GM18909 (cell line): ENCODE data around the gene CCL20.

ENCODE experiments used
- ATAC-seq: cut with Tn5 transposase; IDR thresholded peaks from one replicate; pipeline ENCODE4 v1.9.1; 2021; ENCODE audit warnings: mild to moderate bottlenecking; ENCODE audit not compliant: unreplicated experiment, poor library complexity

The CCL20 gene

DNA sequence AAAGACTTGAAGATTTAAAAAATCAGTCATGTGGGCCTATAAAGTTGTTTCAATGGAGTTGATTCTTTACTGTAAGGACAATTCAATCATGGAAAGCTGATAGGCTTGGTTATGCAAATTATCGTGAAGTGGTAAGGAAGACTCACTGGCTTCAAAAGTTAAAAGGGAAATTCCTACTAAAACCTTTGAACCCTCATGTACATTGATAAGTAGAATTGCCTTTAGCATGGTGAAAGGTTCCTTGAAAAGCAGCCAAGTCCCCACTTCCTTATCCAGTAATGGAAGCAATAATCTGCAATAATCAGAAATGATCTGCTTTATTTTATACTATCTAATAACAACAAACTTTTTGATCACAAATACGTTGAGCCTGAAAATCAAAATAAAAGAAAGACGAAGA, 14.4 kb upstream of the CCL20 start:
- no peak for ATAC-seq

DNA sequence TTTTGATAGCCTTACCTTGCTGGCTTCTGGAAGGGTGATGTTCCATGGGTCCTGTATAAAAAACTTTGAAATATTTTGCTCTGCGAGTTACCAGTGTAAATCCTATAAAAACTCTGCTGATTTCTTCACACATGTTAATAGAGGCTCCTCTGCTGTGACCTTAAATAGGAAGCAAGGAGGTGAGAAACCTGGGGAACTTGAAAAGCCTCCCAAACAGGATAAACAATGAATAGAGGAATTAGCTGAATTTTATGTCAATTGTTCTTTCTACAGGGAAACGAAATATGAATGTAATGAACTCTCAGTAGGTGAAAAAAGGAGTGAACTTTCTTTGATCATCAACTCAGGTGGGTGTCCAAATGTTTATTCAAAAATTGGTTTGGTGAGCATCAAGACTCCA, 10.8 kb upstream of the CCL20 start:
- no peak for ATAC-seq

DNA sequence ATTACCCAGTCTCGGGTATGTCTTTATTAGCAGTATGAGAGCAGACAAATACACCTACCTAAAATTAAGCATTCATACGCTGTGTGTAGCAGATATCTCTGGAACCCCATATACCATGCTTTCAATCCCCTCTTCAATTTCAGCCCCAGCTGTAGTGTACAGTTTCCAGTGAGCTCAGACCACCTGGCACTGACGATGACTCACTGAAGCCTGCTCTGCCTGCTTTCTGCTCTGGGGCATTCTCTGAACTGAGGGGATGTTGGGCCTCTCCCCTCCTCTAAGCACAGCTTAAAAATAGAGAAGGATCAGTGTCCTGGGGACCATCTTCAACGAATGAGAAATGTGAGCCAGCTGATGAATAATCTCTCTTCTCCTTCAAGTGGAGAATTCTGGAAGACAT, 8.7 kb upstream of the CCL20 start:
- no peak for ATAC-seq

DNA sequence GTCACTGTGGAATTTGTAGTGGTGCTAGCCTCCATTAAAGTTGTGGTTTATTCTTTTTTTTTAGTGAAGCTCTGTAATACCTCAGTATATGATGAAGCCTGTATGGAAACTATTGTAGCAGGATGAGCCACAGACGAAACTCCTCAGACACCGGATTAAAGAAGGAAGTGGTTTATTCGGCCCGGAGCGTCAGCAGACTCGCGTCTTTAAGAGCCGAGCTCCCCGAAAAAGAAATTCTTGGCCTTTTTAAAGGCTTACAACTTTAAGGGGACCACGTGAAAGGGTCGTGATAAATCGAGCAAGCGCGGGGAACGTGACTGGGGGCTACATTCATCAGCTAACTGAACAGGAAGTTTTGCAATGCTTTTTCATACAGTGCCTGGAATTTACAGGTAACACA, 8.1 kb upstream of the CCL20 start:
- peak; percentile 58 for ATAC-seq

DNA sequence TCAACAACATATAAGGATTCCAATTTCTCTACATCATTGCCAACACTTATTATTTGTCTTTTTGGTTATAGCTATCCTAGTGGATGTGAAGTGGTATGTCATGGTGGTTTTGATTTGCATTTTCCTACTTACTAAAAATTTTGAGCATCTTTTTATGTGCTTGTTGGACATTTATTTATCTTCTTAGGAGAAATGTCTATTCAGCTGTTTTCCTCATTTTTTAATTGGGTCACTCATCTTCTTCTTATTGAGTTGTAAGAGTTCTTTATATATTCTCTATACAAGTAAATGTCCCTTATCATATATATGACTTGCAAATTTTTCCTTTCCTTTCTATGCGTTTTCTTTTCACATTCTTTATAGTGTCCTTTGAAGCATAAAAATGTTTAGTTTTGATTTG, 4.7 kb upstream of the CCL20 start:
- no peak for ATAC-seq

DNA sequence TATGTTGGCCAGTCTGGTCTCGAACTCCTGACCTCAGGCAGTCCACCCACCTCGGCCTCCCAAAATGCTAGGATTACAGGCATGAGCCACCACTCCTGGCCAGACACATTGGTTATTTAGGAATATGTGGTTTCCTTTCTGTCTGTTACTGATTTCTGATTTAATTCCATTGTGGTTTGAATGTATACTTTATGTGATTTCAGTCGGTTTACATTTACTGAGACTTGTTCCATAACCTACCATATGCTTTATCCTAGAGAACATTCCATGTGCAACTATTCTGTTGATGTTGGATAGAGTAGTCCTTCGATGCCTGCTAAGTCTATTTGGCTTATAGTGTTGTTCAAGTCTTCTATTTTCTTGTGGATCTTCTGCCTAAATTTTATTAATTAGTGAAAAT, 1.6 kb upstream of the CCL20 start:
- ATAC-seq, result no peak

DNA sequence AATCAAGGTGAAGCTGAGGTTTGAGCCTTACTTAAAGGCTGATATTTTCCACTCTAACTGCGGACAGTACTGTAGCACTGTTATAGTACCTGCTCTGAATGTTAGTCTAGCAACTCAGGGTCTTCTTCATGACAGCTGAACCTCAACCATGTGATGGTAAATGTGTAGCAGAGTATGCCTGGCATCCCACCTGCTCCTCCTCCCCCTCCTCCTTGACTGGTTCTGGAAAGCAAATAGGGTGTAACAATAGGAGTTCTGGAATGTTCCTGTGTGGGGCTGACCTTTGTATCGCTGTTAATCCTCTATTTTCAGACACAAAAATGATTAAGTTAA, 447 bp upstream of the CCL20 start:
- ATAC-seq, result no peak

DNA sequence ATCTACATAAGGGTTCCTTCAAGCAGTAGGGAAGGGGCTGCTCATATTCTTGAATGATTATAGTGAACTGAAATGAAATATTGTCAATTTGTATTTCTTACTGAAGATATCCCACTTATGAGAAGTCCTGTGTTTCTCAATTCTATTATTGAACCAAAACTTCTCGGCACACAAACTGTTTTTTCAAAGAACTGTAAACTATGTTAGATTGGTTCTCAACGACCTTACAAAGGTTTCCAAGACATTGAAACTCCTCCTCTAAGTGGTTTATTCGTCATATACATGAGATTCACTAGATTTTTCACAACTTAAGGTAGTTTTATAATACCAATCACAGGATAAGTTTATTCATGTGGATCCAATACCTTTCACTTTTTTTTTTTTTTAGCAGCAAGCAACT, 1.4 kb downstream of the CCL20 start:
- no peak for ATAC-seq

DNA sequence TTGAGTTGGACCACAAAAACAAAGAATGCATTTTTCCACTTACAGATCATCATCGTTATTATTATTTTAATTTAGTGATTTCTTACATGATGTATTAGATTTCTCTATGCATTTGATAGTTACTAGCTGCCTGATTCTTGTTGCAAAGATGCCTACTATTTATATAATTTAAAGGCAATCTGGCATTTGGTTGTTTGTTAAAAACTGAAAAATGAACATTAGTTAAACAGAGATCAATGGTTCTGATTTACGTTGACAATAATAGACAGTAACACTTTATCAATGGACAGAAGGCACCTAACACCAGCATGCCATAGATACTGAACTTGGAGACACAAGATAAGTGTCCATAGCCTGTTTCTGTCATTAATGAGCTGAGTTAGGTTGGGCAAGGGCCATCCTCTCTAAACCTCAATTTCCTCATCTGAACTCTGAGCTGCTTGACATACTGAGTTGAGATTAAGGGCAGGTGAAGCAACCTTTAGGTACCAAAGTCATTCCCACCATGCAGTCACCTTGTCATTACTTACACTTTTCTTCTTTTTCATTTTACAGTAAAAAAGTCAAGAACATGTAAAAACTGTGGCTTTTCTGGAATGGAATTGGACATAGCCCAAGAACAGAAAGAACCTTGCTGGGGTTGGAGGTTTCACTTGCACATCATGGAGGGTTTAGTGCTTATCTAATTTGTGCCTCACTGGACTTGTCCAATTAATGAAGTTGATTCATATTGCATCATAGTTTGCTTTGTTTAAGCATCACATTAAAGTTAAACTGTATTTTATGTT, 3.1 kb downstream of the CCL20 start:
- ATAC-seq, result no peak

DNA sequence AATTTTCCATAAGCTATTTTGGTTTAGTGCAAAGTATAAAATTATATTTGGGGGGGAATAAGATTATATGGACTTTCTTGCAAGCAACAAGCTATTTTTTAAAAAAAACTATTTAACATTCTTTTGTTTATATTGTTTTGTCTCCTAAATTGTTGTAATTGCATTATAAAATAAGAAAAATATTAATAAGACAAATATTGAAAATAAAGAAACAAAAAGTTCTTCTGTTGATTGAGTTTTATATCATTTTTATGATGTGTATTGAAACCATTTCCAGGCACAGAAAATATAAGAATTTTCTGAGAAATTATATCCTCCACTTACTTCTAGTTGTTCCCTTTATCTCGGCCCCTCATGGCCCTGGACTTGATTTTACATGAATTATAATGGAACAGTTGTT, 3.7 kb downstream of the CCL20 start:
- ATAC-seq, result no peak

DNA sequence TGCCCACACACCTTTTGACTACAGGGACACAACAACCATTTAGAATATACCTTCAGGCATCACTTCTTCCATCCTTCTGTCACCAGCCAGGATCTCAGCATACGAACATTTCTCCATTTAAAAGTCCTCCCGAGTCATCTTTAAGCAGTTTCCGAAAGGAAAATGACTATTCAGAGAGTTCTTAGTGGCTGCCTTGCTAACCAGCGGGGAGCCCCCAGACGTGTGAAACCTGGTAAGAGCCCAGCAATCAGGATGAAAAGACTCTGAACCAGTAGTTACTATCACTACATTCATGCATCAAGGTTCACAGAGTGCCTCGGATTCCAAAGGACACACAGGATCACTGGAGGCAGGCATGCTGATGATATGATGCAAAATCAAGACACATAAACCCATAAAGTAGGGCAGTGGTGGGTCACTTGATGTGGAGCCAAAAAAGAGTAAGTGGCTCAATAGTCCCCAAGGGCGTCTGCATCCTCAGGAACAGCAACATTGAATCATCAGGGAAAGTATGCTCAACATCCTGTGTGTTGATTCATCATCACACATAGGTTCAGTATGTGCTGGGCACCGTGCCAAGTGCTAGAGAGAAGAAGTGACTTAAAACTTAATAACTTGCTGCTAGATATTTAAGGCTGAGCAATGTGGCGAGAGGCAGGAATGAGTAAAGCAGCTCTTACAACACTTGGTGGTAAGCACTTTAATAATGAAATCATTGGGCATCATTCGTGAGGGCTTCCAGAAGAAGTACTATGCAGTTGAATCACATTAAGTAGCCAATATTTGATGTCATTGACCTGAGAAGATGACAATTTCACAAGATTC, 4.4 kb downstream of the CCL20 start:
- ATAC-seq, result peak; percentile 50

DNA sequence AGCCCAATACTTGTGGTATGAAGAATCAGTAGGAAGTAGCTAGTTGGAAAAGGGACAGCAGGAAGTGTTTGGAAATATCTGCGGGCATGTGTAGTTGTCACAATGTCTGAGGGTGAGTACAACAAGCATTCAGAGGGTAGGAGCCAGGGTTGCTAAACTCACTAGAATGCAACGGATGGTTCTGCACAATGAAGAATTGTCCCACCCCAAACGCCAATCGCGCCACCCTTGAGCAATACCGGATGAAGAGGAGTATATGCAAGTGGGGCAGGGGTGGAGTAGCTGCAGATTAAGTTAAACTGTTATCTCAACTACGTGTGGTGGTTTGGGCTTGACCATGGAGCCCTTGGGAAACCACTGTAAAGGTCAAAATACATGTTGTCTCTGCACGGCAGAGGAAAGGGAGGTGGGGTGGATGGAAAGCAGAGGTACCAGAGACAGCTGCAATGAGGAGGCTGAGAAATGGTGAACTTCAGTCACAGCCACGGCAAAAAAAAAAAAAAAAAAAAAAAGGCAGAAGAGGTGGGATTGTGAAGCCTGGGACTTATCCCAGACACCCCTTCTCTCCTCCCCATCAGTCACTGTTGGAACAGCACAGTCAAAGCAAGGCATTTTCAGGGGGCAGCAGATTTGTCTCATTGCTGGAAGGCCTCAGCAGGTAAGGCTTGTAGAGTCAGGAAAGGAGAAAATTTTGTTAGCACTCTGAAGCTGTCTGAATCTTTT, 5.2 kb downstream of the CCL20 start:
- ATAC-seq, result no peak

DNA sequence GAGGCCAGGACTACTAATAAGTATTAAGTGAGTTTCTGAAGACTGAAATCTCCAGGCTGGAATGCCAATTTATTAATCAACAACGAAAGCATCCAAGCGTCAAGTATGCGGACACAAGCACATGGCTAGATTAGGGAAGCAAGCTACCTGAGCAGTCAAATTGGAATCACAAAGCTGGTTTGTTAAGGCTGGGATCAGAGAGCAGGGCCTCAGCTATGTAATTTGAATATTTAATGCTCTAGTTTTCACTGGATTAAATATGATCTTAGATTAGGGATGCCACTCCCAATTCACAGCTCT, 5.7 kb downstream of the CCL20 start:
- ATAC-seq, result no peak

DNA sequence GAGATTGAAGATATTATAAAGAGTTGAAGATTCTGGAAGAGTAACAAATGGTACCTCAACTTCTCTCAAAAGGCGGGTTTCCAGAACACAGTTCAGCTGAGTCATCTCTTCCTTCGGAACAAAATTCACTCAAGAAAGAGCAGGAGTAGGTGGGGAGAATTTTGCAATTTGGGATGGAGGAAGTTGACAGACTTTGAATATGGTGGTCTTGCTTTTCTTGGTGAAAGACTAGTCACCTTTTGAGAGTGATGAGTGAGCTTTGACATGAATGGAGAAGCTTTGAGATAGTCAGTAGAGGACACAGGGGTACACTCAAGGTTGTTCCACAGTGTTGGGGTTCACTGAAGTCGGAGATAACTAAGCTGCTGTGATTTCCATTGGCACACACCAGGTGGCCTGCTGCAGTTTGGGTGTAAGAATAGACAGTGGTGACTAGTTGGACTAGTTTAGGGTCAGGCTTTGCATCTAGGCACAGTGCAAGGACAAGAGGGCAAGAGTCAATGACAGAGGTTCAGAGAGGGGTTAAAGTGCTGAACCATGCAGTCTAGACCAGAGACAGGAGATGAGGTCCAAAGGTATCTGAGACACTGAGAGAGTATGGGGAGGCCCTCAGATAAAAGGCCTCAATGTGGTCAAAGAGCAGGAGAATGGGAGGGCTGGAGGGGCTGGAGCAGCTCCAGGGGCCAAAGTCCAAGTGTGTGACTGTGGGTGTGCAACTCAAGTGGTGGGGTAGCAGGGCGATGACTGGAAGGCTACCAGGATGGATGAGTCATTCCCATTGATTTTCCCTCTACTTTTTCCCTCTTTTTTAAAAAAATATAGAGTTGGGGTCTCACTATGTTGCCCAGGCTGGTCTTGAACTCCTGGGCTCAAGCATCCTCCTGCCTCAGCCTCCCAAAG, 7.7 kb downstream of the CCL20 start:
- no peak for ATAC-seq

DNA sequence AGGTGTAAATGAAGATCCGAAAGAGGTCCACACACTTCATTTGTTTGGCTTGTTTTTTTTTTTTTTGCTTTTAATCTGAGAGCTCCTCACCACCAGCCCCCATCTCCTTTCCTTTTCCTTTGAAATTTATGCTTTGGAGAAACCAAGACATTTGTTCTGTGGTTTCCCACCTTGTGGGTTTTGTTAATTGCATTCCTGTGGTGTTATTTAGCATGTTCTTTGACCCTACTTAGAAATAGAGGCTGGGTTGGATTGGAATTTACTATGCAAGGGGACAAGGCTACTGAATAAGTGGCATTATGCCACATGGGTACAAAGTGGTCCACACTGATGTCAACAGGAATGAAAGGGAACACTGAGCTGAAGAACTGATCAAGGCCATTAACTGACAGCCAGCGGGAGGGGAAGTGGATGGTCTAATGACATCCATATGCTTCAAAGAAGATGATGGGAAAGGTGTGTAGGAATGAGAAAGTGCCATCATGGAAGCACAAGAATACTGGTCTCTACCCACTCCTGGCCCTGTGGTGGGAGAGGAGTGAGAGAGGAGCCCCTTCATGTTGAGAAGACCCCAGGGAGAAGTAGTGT, 8.9 kb downstream of the CCL20 start:
- ATAC-seq, result no peak

DNA sequence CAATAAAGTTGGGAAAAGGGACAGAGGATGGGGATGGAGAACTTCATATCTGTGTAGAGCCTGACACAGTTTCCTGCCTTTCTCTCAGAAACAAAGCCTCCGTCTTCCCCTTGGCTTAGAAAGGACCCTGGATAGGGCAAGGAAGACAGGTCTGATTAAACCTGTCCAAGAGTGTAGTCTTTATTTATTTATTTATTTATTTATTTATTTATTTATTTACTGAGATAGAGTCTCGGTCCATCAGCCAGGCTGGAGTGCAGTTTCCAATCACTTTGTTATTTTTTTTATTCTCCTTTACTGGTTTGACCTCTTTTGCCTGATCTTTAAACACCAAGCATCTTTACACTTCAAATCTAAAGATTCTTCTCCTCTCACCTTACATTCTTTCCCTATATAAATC, 10.3 kb downstream of the CCL20 start:
- no peak for ATAC-seq

DNA sequence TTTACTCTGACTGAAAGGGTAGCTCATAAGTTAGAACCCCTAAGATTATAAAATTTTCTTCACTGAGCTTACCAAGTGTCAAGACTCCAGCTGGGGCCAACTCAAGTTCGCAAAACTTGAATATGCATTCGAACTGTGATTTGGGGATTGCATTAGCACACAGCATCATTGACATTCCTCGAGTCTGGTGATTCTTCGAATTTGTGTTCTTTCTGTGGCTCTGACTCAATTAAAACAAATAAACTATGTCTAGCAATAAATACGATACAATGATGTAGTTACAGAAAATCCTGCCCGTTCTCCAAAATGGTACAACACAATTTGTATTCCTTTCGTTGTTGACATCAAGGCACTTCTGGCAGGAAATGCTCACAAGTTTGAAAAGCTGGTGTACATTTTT, 11.1 kb downstream of the CCL20 start:
- no peak for ATAC-seq

DNA sequence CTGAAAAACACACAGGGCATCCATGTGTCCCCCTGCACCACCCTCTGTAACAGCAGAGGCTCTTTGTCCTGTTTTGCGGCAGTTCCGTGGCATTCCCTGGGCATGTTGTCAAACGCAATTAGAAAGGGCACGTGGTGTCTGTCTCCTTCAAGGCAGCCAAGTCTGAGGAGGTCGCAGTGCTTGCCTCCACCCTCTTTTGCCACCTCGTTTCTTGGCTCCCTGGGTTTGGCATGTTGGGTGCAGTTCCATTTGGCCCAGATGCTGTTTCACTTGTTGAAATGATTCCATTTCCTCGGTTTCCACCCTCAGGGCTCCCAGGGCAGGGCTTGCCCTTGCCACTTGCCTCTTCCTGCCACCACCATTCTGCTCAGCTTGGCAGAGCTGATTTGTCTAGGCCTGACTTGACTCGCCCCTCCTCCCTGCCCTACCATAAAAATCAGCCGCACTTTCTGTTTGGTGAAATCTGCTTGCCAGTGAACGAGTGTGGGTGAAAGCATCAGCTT, 12.4 kb downstream of the CCL20 start:
- ATAC-seq, result no peak

DNA sequence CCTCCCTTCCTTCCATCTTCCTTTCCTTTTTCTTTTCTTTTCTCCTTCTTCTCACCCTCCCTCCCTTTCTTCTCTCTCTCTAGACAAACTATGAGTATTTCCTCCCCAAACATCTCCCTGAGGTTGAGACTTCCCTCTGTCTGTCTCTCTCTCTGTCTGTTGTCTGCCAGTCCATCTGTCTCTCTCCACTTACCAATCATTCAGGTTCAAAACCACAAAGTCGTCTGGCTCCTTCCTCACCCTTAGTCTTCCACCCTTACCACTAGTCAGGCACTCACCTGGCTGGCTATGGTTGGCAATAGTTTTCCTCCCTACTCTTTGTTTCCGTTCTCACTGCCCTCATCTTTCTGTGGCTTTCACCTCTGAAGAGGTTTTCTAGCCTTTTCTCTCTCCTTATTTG, 12.9 kb downstream of the CCL20 start:
- no peak for ATAC-seq

DNA sequence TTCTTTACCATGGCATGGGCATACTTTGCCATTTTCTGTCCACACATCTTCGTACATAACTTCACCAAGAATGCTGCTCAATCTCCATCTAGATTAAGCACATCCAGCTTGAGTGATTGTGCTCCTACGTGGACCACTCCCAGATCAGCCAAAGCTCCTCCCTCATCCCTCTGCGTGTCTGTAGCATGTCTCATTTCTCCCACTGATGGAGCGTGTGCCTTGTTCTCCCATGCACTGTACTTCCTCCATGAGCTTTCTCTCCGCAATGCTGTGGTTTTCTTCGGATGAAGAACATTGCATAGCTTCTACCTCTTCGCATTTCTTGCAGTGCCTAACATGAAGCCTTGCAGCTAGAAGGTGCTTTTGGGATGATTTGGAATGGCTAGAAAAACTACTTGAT, 13.5 kb downstream of the CCL20 start:
- ATAC-seq, result no peak
